22Rv1 (cell line): Measurements from ENCODE around the gene FLAD1.

Experiments used
- ZFX ChIP-seq: fragments of 450-650 bp; IDR thresholded peaks from 2 replicates; pipeline ENCODE4 v1.6.1; 2017; ENCODE audit warnings: antibody characterized with exemption, borderline replicate concordance
- TF ChIP-seq, protein P1 (sequence below): fragments of 450-650 bp; IDR thresholded peaks from 2 replicates; pipeline ENCODE4 v1.5.1; 2017; ENCODE audit warnings: mild to moderate bottlenecking

DNA sequence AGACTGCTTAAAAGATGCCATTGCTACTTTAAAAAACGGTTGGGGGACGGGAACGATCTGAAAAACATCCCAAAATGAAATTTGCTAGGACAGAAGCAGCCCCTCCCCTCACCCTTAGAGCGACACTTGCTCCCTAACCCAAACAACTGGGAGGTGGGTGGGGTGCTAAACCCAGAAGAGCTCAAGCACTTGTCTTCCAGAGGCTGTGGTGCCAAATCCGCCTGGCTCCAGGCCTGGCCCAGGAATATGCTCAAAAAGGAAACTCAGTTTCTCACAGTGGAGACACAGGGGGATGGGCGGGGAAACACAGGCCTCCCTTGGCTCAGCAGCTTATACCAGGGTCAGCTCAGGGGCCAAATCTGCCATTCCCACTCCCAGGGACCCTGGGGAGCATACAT, 26.6 kb upstream of the FLAD1 start:
- TF ChIP-seq, protein P1, sequence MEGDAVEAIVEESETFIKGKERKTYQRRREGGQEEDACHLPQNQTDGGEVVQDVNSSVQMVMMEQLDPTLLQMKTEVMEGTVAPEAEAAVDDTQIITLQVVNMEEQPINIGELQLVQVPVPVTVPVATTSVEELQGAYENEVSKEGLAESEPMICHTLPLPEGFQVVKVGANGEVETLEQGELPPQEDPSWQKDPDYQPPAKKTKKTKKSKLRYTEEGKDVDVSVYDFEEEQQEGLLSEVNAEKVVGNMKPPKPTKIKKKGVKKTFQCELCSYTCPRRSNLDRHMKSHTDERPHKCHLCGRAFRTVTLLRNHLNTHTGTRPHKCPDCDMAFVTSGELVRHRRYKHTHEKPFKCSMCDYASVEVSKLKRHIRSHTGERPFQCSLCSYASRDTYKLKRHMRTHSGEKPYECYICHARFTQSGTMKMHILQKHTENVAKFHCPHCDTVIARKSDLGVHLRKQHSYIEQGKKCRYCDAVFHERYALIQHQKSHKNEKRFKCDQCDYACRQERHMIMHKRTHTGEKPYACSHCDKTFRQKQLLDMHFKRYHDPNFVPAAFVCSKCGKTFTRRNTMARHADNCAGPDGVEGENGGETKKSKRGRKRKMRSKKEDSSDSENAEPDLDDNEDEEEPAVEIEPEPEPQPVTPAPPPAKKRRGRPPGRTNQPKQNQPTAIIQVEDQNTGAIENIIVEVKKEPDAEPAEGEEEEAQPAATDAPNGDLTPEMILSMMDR, result no peak
- TF ChIP-seq ZFX, result no peak
